GM12878 (cell line): ENCODE data around the gene YARS1. TPM values are rescaled to one million over a fixed set of nuclear protein-coding genes. Genes with fewer than 3 reads are reported as not detected.

Experiments used
- ATAC-seq: fragments of 200-7000 bp; cut with Tn5 transposase; 3 replicates; pipeline ENCODE4 v1.9.1; 2020; ENCODE audit warnings: mild to moderate bottlenecking, moderate library complexity
- BruUV-seq: library from RNA; stranded (reverse); fragments of 400-500 nt; replicated peaks from 2 replicates; lab custom pipeline; 2021; lab: Mats Ljungman, UMichigan
- CTCF ChIA-PET: fragments of 300-600 bp; sonication (Branson Sonifier 250); formaldehyde crosslinking; extraction: SDS; loops from one replicate; lab custom pipeline; 2021; ENCODE audit warnings: inconsistent platforms; lab: Yijun Ruan, JAX
- POLR2A ChIA-PET: fragments of 350-600 bp; formaldehyde crosslinking; extraction: SDS; loops from one replicate; lab custom pipeline; 2021; ENCODE audit warnings: inconsistent platforms; lab: Charles Lee
- RAD21 ChIA-PET: fragments of 300-600 bp; sonication (Branson Sonifier 250); formaldehyde crosslinking; loops from one replicate; lab custom pipeline; 2023; ENCODE audit warnings: antibody characterized with exemption; ENCODE audit not compliant: unreplicated experiment; lab: Charles Lee
- SMC1A ChIA-PET: fragments of 300-600 bp; sonication (Branson Sonifier 250); formaldehyde crosslinking; loops from one replicate; lab custom pipeline; 2023; ENCODE audit not compliant: unreplicated experiment, uncharacterized antibody; lab: Charles Lee
- DNase-seq: peaks from one replicate; pipeline ENCODE4 v3.0.0-alpha.2; 2011; ENCODE audit warnings: low read depth, low spot score
- FAIRE-seq: peaks from 3 replicates; lab custom pipeline; 2011; peaks lifted over from hg19 to GRCh38; lab: Jason Lieb, UNC
- H2AFZ ChIP-seq: 2 replicates; pipeline ENCODE4 v1.6.0; 2011; ENCODE audit warnings: low read depth, low read length, control low read depth; ENCODE audit not compliant: control insufficient read depth
- H3K27ac ChIP-seq: 2 replicates; pipeline ENCODE4 v1.5.1; 2011; ENCODE audit warnings: control low read depth; ENCODE audit not compliant: control insufficient read depth, insufficient read depth
- H3K27me3 ChIP-seq, 2 experiments: replicated peaks in 1 of 2; 2 replicates each; pipeline versions ENCODE4 v1.6.0 to v1.6.1; 2011; ENCODE audit warnings: low read length in 1 of 2; ENCODE audit not compliant: control insufficient read depth in 2 of 2, insufficient read depth in 2 of 2
- H3K36me3 ChIP-seq, 2 experiments: 2 replicates each; pipeline ENCODE4 v1.5.1; 2011; ENCODE audit warnings: low read length in 1 of 2; ENCODE audit not compliant: control insufficient read depth in 2 of 2, insufficient read depth in 2 of 2
- H3K4me1 ChIP-seq: 2 replicates; pipeline ENCODE4 v1.6.1; 2011; ENCODE audit warnings: mild to moderate bottlenecking, low read length, moderate library complexity, mixed read lengths; ENCODE audit not compliant: control insufficient read depth, insufficient read depth
- H3K4me2 ChIP-seq: 2 replicates; pipeline ENCODE4 v1.6.0; 2011; ENCODE audit warnings: control low read depth; ENCODE audit not compliant: control insufficient read depth, insufficient read depth
- H3K4me3 ChIP-seq: fragments of 200-600 bp; sonication (generic); 2 replicates; pipeline ENCODE4 v1.5.1; 2016
- H3K79me2 ChIP-seq: 2 replicates; pipeline ENCODE4 v1.6.0; 2011; ENCODE audit warnings: low read length; ENCODE audit not compliant: control insufficient read depth, insufficient read depth
- H3K9ac ChIP-seq: 2 replicates; pipeline ENCODE4 v1.8.0; 2011; ENCODE audit warnings: low read length, control low read depth, mixed read lengths; ENCODE audit not compliant: control insufficient read depth, insufficient read depth
- H3K9me3 ChIP-seq: replicated peaks from 3 replicates; pipeline ENCODE4 v1.5.1; 2011; ENCODE audit warnings: mild to moderate bottlenecking, low read length; ENCODE audit not compliant: control insufficient read depth, insufficient read depth
- H4K20me1 ChIP-seq: 2 replicates; pipeline ENCODE4 v1.6.0; 2011; ENCODE audit not compliant: control insufficient read depth, insufficient read depth
- BHLHE40 ChIP-seq, 2 experiments: fragments of 450-650 bp in 1 of 2; IDR thresholded peaks; 2 replicates each; pipeline ENCODE4 v1.6.1; 2011 to 2017; ENCODE audit warnings: low read depth in 2 of 2, borderline replicate concordance in 1 of 2, improper control_type of control experiment in 1 of 2, low read length in 1 of 2, mild to moderate bottlenecking in 1 of 2
- DPF2 ChIP-seq: fragments of 450-650 bp; IDR thresholded peaks from 2 replicates; pipeline ENCODE4 v1.6.1; 2017; ENCODE audit warnings: mild to moderate bottlenecking
- EGR1 ChIP-seq, 2 experiments: IDR thresholded peaks; 1 replicate in 1 of 2; 2 replicates in 1 of 2; pipeline ENCODE4 v1.6.1; 2011 to 2012; ENCODE audit warnings: low read depth in 2 of 2, low read length in 2 of 2, borderline replicate concordance in 1 of 2, mild to moderate bottlenecking in 1 of 2, moderate library complexity in 1 of 2
- LARP7 ChIP-seq: fragments of 450-650 bp; IDR thresholded peaks from 2 replicates; pipeline ENCODE4 v1.6.1; 2017; ENCODE audit warnings: mild to moderate bottlenecking
- MYB ChIP-seq: fragments of 150-350 bp; IDR thresholded peaks from 2 replicates; pipeline ENCODE4 v1.6.1; 2014; ENCODE audit warnings: mild to moderate bottlenecking, low read depth, low read length, borderline replicate concordance
- NFYB ChIP-seq: IDR thresholded peaks from 2 replicates; pipeline ENCODE4 v1.6.1; 2011; ENCODE audit warnings: low read depth, mild to moderate bottlenecking, low read length, improper control_type of control experiment, moderate library complexity; ENCODE audit not compliant: insufficient read depth
- RAD51 ChIP-seq: fragments of 450-650 bp; IDR thresholded peaks from 2 replicates; pipeline ENCODE4 v1.6.1; 2016; ENCODE audit warnings: moderate library complexity, mild to moderate bottlenecking, inconsistent platforms
- SP1 ChIP-seq: IDR thresholded peaks from one replicate; pipeline ENCODE4 v1.6.1; 2011; ENCODE audit warnings: low read depth, low read length
- WGBS: methylation state at CpG from one replicate; pipeline ENCODE4 v1.1.6; 2016; ENCODE audit warnings: low lambda C conversion rate; ENCODE audit not compliant: insufficient replicate concordance, insufficient coverage; ENCODE audit errors: missing lambda C conversion rate; 5-methylcytosine and 5-hydroxymethylcytosine counted together
- in situ Hi-C: fragments of 300-500 bp; cut with MboI; formaldehyde crosslinking; loops from 9 replicates; pipeline ENCODE4 v1.14.3; 2018; ENCODE audit warnings: mixed read lengths
- intact Hi-C: fragments of 100-400 bp; cut with micrococcal nuclease; formaldehyde crosslinking; loops from one replicate; pipeline ENCODE4 v1.14.2; 2022; ENCODE audit not compliant: unreplicated experiment
- polyA plus RNA-seq, 11 experiments: library from polyadenylated mRNA; depleted of rRNA in 4 of 11; unstranded in 6 of 11; stranded (reverse) in 5 of 11; fragments of >200 nt; fragmentation: Nextera tagmentation in 4 of 11; fragmentation: Illumina TruSeq in 1 of 11; extraction: Ambion mirVana in 4 of 11; extraction: Trizol in 1 of 11; gene quantifications; 1 replicate in 1 of 11; 2 replicates in 10 of 11; pipeline versions ENCODE4 v1.2.1 to v1.2.3, GENCODE V29; 2011 to 2016; ENCODE audit warnings: inconsistent platforms in 2 of 11, missing spikeins in 2 of 11, low read depth in 1 of 11
- total RNA-seq, 4 experiments: library from RNA; depleted of rRNA in 3 of 4; stranded (reverse); fragments of >200 nt in 3 of 4; fragmentation: Illumina TruSeq in 1 of 4; extraction: Trizol in 1 of 4; gene quantifications; 2 replicates each; pipeline versions ENCODE4 v1.2.1 to v1.2.3, GENCODE V29; 2013 to 2021
- TF ChIP-seq, protein P1 (sequence below): IDR thresholded peaks from 2 replicates; pipeline ENCODE4 v1.6.1; 2011; ENCODE audit warnings: borderline replicate concordance, low read depth, mild to moderate bottlenecking, moderate library complexity, mixed read lengths, low read length; ENCODE audit not compliant: insufficient read depth; ENCODE audit errors: extremely low read length
- TF ChIP-seq, protein P2 (sequence below): IDR thresholded peaks from 2 replicates; pipeline ENCODE4 v1.6.1; 2011; ENCODE audit warnings: borderline replicate concordance, low read depth, mild to moderate bottlenecking, moderate library complexity, low read length; ENCODE audit not compliant: insufficient read depth, poor library complexity, severe bottlenecking
- TF ChIP-seq, protein P3 (sequence below): fragments of 450-650 bp; IDR thresholded peaks from 2 replicates; pipeline ENCODE4 v1.6.1; 2017; ENCODE audit warnings: antibody characterized with exemption, mild to moderate bottlenecking, moderate library complexity

The YARS1 gene
- total and polyA plus RNA-seq, 10 of the 15 experiments (the other 5 are each of a cell fraction or from before 2014, with no cell fraction given) = 39.9 to 202 (median 136) TPM

DNA sequence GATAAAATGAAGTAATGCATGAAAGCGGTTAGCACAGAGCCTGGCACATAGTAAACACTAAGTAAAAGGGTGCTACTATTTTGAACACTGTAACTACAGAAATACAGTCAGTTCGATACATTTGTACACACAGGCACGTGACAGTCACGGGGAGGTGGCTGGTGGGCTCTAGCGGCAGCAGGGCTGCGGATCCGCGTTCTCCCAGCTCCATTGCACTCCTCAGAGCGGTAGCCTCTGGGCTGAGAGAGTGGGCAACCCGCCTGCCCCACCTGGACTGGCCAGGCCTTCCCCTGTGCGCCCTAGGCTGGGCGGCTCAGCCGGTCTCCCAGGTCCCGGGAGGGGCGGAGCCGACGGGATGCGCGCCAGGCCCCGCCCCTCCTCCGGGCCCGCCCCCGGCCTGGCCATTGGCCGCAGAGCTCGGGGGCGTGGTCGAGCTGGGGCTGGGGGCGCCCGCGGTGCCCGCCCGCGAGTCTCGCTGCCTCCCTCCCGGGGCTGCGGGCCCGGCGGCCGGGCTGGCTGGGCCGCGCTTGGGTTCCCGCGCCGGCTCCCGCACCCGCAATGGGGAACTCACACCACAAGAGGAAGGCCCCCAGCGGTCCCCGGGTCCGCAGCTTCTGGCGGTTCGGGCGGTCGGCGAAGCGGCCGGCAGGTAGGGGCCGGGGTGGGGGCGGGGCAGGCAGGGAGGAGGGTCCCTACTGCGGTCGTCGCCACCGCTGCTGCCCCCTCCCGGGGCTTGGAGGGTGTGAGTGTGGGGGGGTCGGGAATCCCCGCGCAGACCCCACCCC, 63.4 kb downstream of the YARS1 start:
- peak overlapping the region; percentile 72 for H2AFZ ChIP-seq
- H3K4me1 ChIP-seq = peaks cover 7% of the 10 kb centered on the region
- in situ Hi-C loops (no loop called here), intact Hi-C loops (no loop called here)
- no peak overlapping the region for H3K27ac ChIP-seq
- no peaks in the 10 kb centered on the region for H3K36me3 ChIP-seq
- ChIA-PET RAD21 (no interaction called here), CTCF (no interaction called here), POLR2A (interaction anchor here (0.6 kb wide), 1 partner anchor 430 kb away, joined by 3 read pairs; no protein-coding TSS in a partner anchor), SMC1A (interaction anchor here (1.0 kb wide), 1 partner anchor 41 kb away, joined by 3 read pairs; no protein-coding TSS in a partner anchor)
- H3K9me3 ChIP-seq = no peaks in the 10 kb centered on the region
- TF ChIP-seq, protein P1, sequence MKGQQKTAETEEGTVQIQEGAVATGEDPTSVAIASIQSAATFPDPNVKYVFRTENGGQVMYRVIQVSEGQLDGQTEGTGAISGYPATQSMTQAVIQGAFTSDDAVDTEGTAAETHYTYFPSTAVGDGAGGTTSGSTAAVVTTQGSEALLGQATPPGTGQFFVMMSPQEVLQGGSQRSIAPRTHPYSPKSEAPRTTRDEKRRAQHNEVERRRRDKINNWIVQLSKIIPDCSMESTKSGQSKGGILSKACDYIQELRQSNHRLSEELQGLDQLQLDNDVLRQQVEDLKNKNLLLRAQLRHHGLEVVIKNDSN = peak; percentile 65
- TF ChIP-seq LARP7 (peak; percentile 38; the same call in 1 of the 2 replicates), NFYB (peak; percentile 62; the same call in 1 of the 2 replicates), BHLHE40 (IDR thresholded peaks at IDR 0.05; ENCODE audit: borderline replicate concordance in 1 of 2, low read depth in 2 of 2, low read length in 1 of 2) (peak; percentile 74 to 88), SP1 (peak; percentile 52), MYB (no peak), RAD51 (peak; percentile 34; the same call in 1 of the 2 replicates), DPF2 (0 out of 2 replicates have a peak, but pooled peaks have one; percentile 17), EGR1 (IDR thresholded peaks at IDR 0.05; ENCODE audit: borderline replicate concordance in 1 of 2, low read depth in 2 of 2, low read length in 2 of 2) (0 out of 3 replicates have a peak, but pooled peaks of 1 of the 2 experiments have one; percentile 20)
- TF ChIP-seq, protein P2, sequence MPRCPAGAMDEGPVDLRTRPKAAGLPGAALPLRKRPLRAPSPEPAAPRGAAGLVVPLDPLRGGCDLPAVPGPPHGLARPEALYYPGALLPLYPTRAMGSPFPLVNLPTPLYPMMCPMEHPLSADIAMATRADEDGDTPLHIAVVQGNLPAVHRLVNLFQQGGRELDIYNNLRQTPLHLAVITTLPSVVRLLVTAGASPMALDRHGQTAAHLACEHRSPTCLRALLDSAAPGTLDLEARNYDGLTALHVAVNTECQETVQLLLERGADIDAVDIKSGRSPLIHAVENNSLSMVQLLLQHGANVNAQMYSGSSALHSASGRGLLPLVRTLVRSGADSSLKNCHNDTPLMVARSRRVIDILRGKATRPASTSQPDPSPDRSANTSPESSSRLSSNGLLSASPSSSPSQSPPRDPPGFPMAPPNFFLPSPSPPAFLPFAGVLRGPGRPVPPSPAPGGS = no peak
- TF ChIP-seq, protein P3, sequence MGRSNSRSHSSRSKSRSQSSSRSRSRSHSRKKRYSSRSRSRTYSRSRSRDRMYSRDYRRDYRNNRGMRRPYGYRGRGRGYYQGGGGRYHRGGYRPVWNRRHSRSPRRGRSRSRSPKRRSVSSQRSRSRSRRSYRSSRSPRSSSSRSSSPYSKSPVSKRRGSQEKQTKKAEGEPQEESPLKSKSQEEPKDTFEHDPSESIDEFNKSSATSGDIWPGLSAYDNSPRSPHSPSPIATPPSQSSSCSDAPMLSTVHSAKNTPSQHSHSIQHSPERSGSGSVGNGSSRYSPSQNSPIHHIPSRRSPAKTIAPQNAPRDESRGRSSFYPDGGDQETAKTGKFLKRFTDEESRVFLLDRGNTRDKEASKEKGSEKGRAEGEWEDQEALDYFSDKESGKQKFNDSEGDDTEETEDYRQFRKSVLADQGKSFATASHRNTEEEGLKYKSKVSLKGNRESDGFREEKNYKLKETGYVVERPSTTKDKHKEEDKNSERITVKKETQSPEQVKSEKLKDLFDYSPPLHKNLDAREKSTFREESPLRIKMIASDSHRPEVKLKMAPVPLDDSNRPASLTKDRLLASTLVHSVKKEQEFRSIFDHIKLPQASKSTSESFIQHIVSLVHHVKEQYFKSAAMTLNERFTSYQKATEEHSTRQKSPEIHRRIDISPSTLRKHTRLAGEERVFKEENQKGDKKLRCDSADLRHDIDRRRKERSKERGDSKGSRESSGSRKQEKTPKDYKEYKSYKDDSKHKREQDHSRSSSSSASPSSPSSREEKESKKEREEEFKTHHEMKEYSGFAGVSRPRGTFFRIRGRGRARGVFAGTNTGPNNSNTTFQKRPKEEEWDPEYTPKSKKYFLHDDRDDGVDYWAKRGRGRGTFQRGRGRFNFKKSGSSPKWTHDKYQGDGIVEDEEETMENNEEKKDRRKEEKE = no peak
- no peaks in the 10 kb centered on the region for H4K20me1 ChIP-seq
- 1% methylated on average over 48 of the region's 66 CpGs for WGBS
- H3K27me3 ChIP-seq = no peaks in the 10 kb centered on the region; a peak in 1 of 4 replicates
- FAIRE-seq = no peak
- BruUV-seq = no TSS peak
- no peak for DNase-seq
- H3K9ac ChIP-seq = no peak overlapping the region
- H3K4me3 ChIP-seq = peak overlapping the region; percentile 57; the same call in 1 of the 2 replicates
- H3K79me2 ChIP-seq = no peaks in the 10 kb centered on the region
- H3K4me2 ChIP-seq = peak overlapping the region; percentile 95
- peak; percentile 93 for ATAC-seq
